Left ventricle myocardium inferior (tissue), 1 donor: ENCODE measurements around the gene INSIG2. TPM values are rescaled to one million over a fixed set of nuclear protein-coding genes. Genes with fewer than 3 reads are reported as not detected.

Experiments used
- DNase-seq: peaks from one replicate; pipeline ENCODE4 v3.0.0-alpha.2; 2020
- H3K27ac ChIP-seq: fragments of 200-600 bp; replicated peaks from 2 replicates; pipeline ENCODE4 v1.8.0; 2021
- H3K27me3 ChIP-seq: fragments of 200-600 bp; 2 replicates; pipeline ENCODE4 v1.8.0; 2021; ENCODE audit warnings: low read depth
- H3K36me3 ChIP-seq: fragments of 200-600 bp; 2 replicates; pipeline ENCODE4 v1.8.0; 2021
- H3K4me1 ChIP-seq: fragments of 200-600 bp; 2 replicates; pipeline ENCODE4 v1.8.0; 2021
- H3K4me3 ChIP-seq: fragments of 200-600 bp; 2 replicates; pipeline ENCODE4 v1.8.0; 2021; ENCODE audit warnings: mild to moderate bottlenecking, moderate library complexity
- H3K9me3 ChIP-seq: fragments of 200-600 bp; replicated peaks from 2 replicates; pipeline ENCODE4 v1.8.0; 2021
- intact Hi-C: fragments of 100-400 bp; cut with micrococcal nuclease; formaldehyde crosslinking; loops from one replicate; pipeline ENCODE4 v1.11.0; 2022
- total RNA-seq: library from RNA; stranded (reverse); fragmentation: NEBNext Ultra II Directional; extraction: Animal tissue kit (Norgen Biotek cat#: 25700); gene quantifications from one replicate; pipeline ENCODE4 v1.2.1, GENCODE V29; 2021
- TF ChIP-seq, protein P1 (sequence below): fragments of 200-600 bp; IDR thresholded peaks from 2 replicates; pipeline ENCODE4 v1.8.0; 2021; ENCODE audit warnings: antibody characterized with exemption, mild to moderate bottlenecking, borderline replicate concordance
- donor health status: DM: no; HTN: yes; CAD: no; lungs with severe emphysema.

INSIG2 gene
- total RNA-seq, 1 donor from 2014 or later = 15.9 TPM

DNA sequence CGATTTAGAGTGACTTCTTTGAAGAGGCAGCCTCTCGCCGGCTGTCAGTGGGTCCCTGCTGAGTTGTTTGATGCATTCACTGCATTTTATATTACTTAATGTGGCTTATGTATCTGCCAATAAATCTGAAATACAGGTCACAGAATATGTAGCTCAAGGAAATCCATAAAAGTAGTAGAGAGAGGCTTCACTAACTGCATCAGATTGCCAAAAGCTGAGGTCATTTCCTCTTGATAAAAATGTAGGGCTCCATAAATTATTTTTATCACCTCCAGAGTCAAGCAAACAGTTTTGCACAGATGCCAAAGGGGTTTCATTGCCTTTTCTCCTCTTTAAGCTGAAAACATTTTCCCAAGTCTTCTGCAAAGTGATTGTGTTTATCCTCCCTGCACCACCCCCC, 37.9 kb upstream of the INSIG2 start:
- no peak overlapping the region for H3K27ac ChIP-seq
- H3K4me3 ChIP-seq = no peak overlapping the region
- no peaks in the 10 kb centered on the region for H3K9me3 ChIP-seq
- intact Hi-C loops = no loop called here
- H3K36me3 ChIP-seq = no peaks in the 10 kb centered on the region
- DNase-seq = no peak
- TF ChIP-seq, protein P1, sequence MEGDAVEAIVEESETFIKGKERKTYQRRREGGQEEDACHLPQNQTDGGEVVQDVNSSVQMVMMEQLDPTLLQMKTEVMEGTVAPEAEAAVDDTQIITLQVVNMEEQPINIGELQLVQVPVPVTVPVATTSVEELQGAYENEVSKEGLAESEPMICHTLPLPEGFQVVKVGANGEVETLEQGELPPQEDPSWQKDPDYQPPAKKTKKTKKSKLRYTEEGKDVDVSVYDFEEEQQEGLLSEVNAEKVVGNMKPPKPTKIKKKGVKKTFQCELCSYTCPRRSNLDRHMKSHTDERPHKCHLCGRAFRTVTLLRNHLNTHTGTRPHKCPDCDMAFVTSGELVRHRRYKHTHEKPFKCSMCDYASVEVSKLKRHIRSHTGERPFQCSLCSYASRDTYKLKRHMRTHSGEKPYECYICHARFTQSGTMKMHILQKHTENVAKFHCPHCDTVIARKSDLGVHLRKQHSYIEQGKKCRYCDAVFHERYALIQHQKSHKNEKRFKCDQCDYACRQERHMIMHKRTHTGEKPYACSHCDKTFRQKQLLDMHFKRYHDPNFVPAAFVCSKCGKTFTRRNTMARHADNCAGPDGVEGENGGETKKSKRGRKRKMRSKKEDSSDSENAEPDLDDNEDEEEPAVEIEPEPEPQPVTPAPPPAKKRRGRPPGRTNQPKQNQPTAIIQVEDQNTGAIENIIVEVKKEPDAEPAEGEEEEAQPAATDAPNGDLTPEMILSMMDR = no peak
- H3K4me1 ChIP-seq = no peaks in the 10 kb centered on the region
- H3K27me3 ChIP-seq = peaks cover 95% of the 10 kb centered on the region

DNA sequence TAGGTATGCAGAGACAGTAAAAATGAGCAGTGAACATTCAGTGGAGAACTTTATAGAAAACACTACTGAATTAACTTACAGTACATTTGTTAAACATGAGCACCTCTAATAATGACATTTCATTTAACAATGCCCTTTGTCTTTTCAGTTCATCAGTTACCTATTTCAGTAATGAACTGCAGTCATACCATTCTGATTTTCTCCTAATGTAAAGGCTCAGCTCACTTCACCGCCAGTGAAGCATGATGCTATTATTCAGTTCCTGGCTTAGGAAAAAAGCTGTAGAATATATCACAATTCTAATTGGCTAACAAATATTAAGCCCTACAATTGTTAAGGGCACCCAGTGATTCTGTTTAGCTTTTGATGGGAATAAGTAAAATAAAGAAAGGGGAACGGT, 37.3 kb upstream of the INSIG2 start:
- intact Hi-C loops = no loop called here
- TF ChIP-seq, protein P1 = no peak
- no peak overlapping the region for H3K27ac ChIP-seq
- H3K4me1 ChIP-seq = no peaks in the 10 kb centered on the region
- H3K9me3 ChIP-seq = no peaks in the 10 kb centered on the region
- H3K4me3 ChIP-seq = no peak overlapping the region
- DNase-seq = no peak
- H3K27me3 ChIP-seq = peaks cover 95% of the 10 kb centered on the region
- no peaks in the 10 kb centered on the region for H3K36me3 ChIP-seq

DNA sequence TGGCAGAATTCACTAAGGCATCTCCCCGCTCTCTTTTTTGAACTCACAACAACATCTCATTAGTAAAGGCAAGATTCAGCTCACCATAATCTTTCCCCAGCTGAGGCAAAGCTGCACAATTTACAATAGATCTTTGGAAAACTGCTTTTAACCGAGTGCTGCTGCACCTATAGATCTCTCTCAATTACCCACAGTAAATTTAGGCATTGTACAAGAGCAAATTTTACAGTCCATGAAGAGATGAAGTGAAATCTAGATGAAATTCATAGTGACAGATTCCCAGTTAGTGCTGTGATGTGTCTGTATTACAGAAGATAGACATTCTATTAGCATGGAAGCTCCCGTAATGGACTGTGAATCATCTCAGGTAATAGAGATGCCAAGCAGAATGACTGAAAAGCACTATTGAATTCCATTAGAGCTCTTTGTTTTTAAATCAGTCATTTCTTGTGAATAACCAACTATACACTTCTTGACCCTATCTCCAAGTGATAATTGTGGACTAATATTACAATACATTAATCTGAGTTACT, 36.4 kb upstream of the INSIG2 start:
- H3K9me3 ChIP-seq = no peaks in the 10 kb centered on the region
- intact Hi-C loops = no loop called here
- TF ChIP-seq, protein P1 = no peak
- peaks cover 92% of the 10 kb centered on the region for H3K27me3 ChIP-seq
- no peaks in the 10 kb centered on the region for H3K36me3 ChIP-seq
- no peak for DNase-seq
- H3K4me3 ChIP-seq = no peak overlapping the region
- H3K27ac ChIP-seq = no peak overlapping the region
- H3K4me1 ChIP-seq = no peaks in the 10 kb centered on the region

DNA sequence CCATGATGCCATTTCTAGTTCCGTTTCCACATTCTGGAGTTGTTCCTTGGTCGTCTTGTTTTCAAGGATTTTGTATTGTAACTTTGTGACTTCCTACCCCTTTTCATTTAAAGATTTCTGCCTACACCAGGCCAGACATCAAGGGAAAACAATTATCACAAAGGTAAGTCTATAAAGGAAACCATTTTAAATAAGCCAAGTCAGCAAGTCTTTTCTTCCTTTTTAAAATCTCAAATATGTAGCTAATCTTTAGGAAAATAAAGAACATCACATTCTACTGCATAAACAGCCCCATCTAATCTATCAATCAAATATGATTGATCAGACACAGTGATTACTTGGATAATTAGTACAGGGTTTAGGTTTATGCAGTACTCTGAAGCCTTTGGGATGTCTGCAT, 35.8 kb upstream of the INSIG2 start:
- no peak overlapping the region for H3K27ac ChIP-seq
- no peaks in the 10 kb centered on the region for H3K36me3 ChIP-seq
- DNase-seq = no peak
- no peaks in the 10 kb centered on the region for H3K9me3 ChIP-seq
- TF ChIP-seq, protein P1 = no peak
- intact Hi-C loops = no loop called here
- no peak overlapping the region for H3K4me3 ChIP-seq
- H3K4me1 ChIP-seq = no peaks in the 10 kb centered on the region
- H3K27me3 ChIP-seq = peaks cover 93% of the 10 kb centered on the region

DNA sequence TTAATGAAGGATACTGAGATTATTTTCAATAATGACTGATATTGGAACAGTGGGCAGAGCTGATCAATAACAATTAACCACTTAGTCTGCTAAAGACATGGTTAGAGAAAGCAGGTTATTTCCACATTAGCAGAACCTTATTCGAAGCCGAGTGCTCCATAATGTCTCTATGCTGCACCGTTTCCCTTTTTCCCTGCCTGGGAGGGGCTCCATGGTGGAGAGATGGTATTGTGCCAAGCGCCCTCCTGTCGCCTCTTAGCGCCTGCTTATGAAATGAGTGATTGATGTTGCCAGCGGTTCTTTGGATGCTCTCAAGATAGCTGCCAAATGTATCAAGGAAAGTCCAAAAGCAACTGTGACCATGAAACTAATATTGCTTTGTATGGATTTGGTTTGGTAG, 34.6 kb upstream of the INSIG2 start:
- TF ChIP-seq, protein P1 = no peak
- no peak overlapping the region for H3K4me3 ChIP-seq
- H3K4me1 ChIP-seq = no peaks in the 10 kb centered on the region
- H3K27me3 ChIP-seq = peaks cover 93% of the 10 kb centered on the region
- no peaks in the 10 kb centered on the region for H3K9me3 ChIP-seq
- no peaks in the 10 kb centered on the region for H3K36me3 ChIP-seq
- no peak for DNase-seq
- intact Hi-C loops = no loop called here
- H3K27ac ChIP-seq = no peak overlapping the region
